Stimulated activated CD4-positive, alpha-beta T cell treated with anti-CD3 and anti-CD28 coated beads, TNF-alpha, amount 100 ng/mL, for 24 hours (primary cell): ENCODE data around the gene ANKRD10.
"Not testable (repeated sequence)": the region's sequence is repeated elsewhere in the genome, so short reads cannot be mapped to it uniquely, and the experiment has no call there.

ENCODE experiments used
- DNase-seq, 3 experiments: peaks; one replicate each; pipeline ENCODE4 v3.0.0-alpha.2; 2020; ENCODE audit warnings: low read depth in 3 of 3

The ANKRD10 gene

GRCh38 chr13:110866491-110867170 is 48.2 kb downstream of the ANKRD10 start:
- no peak for DNase-seq

- DNase-seq = no peak
Observed at GRCh38 chr13:110863685-110864084, 51.2 kb downstream of the ANKRD10 start.

GRCh38 chr13:110860983-110861382 is 53.9 kb downstream of the ANKRD10 start:
- no peak for DNase-seq

- no peak for DNase-seq
Observed at GRCh38 chr13:110856942-110857835, 57.7 kb downstream of the ANKRD10 start.

GRCh38 chr13:110855363-110855762 is 59.5 kb downstream of the ANKRD10 start:
- no peak for DNase-seq

GRCh38 chr13:110854866-110855265 is 60.0 kb downstream of the ANKRD10 start:
- no peak for DNase-seq

- no peak for DNase-seq
Observed at GRCh38 chr13:110853235-110853721, 61.6 kb downstream of the ANKRD10 start.

GRCh38 chr13:110850840-110851239 is 64.0 kb downstream of the ANKRD10 start:
- DNase-seq = no peak

GRCh38 chr13:110850006-110850405 is 64.9 kb downstream of the ANKRD10 start:
- no peak for DNase-seq

GRCh38 chr13:110845520-110845919 is 69.3 kb downstream of the ANKRD10 start:
- no peak for DNase-seq

- no peak for DNase-seq
Observed at GRCh38 chr13:110841846-110842245, 73.0 kb downstream of the ANKRD10 start.

GRCh38 chr13:110841406-110841805 is 73.5 kb downstream of the ANKRD10 start:
- no peak for DNase-seq

- DNase-seq = no peak
Observed at GRCh38 chr13:110838867-110839538, 75.9 kb downstream of the ANKRD10 start.

GRCh38 chr13:110838116-110838515 is 76.8 kb downstream of the ANKRD10 start:
- DNase-seq = no peak

GRCh38 chr13:110837397-110838061 is 77.3 kb downstream of the ANKRD10 start:
- DNase-seq = not testable (repeated sequence)

GRCh38 chr13:110836605-110836903 is 78.3 kb downstream of the ANKRD10 start:
- DNase-seq = no peak

- DNase-seq = no peak
Observed at GRCh38 chr13:110835721-110836604, 78.9 kb downstream of the ANKRD10 start.

GRCh38 chr13:110834572-110834971 is 80.3 kb downstream of the ANKRD10 start:
- DNase-seq = no peak

- DNase-seq = no peak
Observed at GRCh38 chr13:110832531-110832930, 82.3 kb downstream of the ANKRD10 start.

- no peak for DNase-seq
Observed at GRCh38 chr13:110832205-110832479, 82.7 kb downstream of the ANKRD10 start.
